Endothelial cell of umbilical vein (primary cell): ENCODE measurements around the gene RNF19B. TPM values are rescaled to one million over a fixed set of nuclear protein-coding genes. Genes with fewer than 3 reads are reported as not detected.

ENCODE experiments used
- BruUV-seq: library from RNA; stranded (reverse); fragments of 400-500 nt; replicated peaks from 2 replicates; lab custom pipeline; 2021; lab: Mats Ljungman, UMichigan
- CTCF ChIA-PET: fragments of 300-600, 350-600 bp; sonication (Branson Sonifier 250); formaldehyde crosslinking; loops from one replicate; lab custom pipeline; 2021; ENCODE audit warnings: antibody characterized with exemption, inconsistent platforms; lab: Charles Lee
- POLR2A ChIA-PET: fragments of 300-600, 350-600 bp; sonication (Branson Sonifier 250); formaldehyde crosslinking; loops from one replicate; lab custom pipeline; 2021; ENCODE audit warnings: antibody characterized with exemption, inconsistent platforms; lab: Charles Lee
- DNase-seq: peaks from one replicate; pipeline ENCODE4 v3.0.0-alpha.2; 2011; ENCODE audit warnings: low read depth, low spot score
- FAIRE-seq: peaks from 2 replicates; lab custom pipeline; 2011; peaks lifted over from hg19 to GRCh38; lab: Jason Lieb, UNC
- H2AFZ ChIP-seq: 2 replicates; pipeline ENCODE4 v1.6.0; 2012; ENCODE audit warnings: low read depth, low read length, control low read depth, inconsistent platforms
- H3K27ac ChIP-seq: 2 replicates; pipeline ENCODE4 v1.5.1; 2011; ENCODE audit warnings: low read depth, mild to moderate bottlenecking, control low read depth, low read length, moderate library complexity; ENCODE audit not compliant: insufficient read depth
- H3K27me3 ChIP-seq, 2 experiments: 2 replicates each; pipeline versions ENCODE4 v1.6.0 to v1.6.1; 2011; ENCODE audit warnings: low read length in 2 of 2, mixed read lengths in 1 of 2; ENCODE audit not compliant: control insufficient read depth in 2 of 2, insufficient read depth in 2 of 2
- H3K36me3 ChIP-seq, 2 experiments: 2 replicates in 1 of 2; 3 replicates in 1 of 2; pipeline ENCODE4 v1.5.1; 2011; ENCODE audit warnings: low read length in 2 of 2, mild to moderate bottlenecking in 1 of 2, moderate library complexity in 1 of 2; ENCODE audit not compliant: control insufficient read depth in 2 of 2, insufficient read depth in 2 of 2; ENCODE audit errors: extremely low read depth in 1 of 2
- H3K4me1 ChIP-seq: 3 replicates; pipeline ENCODE4 v1.5.1; 2011; ENCODE audit warnings: mild to moderate bottlenecking, low read length; ENCODE audit not compliant: control insufficient read depth, insufficient read depth; ENCODE audit errors: extremely low read depth
- H3K4me2 ChIP-seq: 2 replicates; pipeline ENCODE4 v1.6.1; 2011; ENCODE audit warnings: low read length, control low read depth, mixed read lengths; ENCODE audit not compliant: insufficient read depth
- H3K4me3 ChIP-seq, 3 experiments: fragments of 200-600 bp in 1 of 3; sonication (generic), shearing (Covaris generic) in 1 of 3; replicated peaks in 1 of 3; 2 replicates each; pipeline ENCODE4 v1.5.1; 2011 to 2016; ENCODE audit warnings: control low read depth in 3 of 3, low read length in 3 of 3, mild to moderate bottlenecking in 2 of 3, inconsistent platforms in 1 of 3, low read depth in 1 of 3, moderate library complexity in 1 of 3; ENCODE audit not compliant: insufficient read depth in 1 of 3
- H3K79me2 ChIP-seq: 2 replicates; pipeline ENCODE4 v1.6.0; 2012; ENCODE audit warnings: low read length, inconsistent platforms; ENCODE audit not compliant: control insufficient read depth, insufficient read depth
- H3K9ac ChIP-seq: replicated peaks from 2 replicates; pipeline ENCODE3; 2011; ENCODE audit warnings: low read length, control low read depth; ENCODE audit not compliant: insufficient read depth; ENCODE audit errors: extremely low read depth
- H3K9me1 ChIP-seq: replicated peaks from 3 replicates; pipeline ENCODE4 v1.6.0; 2011; ENCODE audit warnings: mild to moderate bottlenecking, low read length; ENCODE audit not compliant: control insufficient read depth, insufficient read depth; ENCODE audit errors: extremely low read depth
- H3K9me3 ChIP-seq: replicated peaks from 2 replicates; pipeline ENCODE4 v1.5.1; 2012; ENCODE audit warnings: low read length, inconsistent platforms; ENCODE audit not compliant: control insufficient read depth, insufficient read depth
- H4K20me1 ChIP-seq: replicated peaks from 2 replicates; pipeline ENCODE3; 2011; ENCODE audit warnings: mild to moderate bottlenecking, low read length; ENCODE audit not compliant: control insufficient read depth, insufficient read depth; ENCODE audit errors: extremely low read depth
- EZH2 ChIP-seq: IDR thresholded peaks from 2 replicates; pipeline ENCODE4 v1.6.1; 2012; ENCODE audit warnings: borderline replicate concordance, low read depth, mild to moderate bottlenecking, moderate library complexity, low read length, inconsistent platforms; ENCODE audit not compliant: severe bottlenecking
- FOS ChIP-seq: IDR thresholded peaks from 2 replicates; pipeline ENCODE4 v1.6.1; 2011; ENCODE audit warnings: mild to moderate bottlenecking, low read length, moderate library complexity, borderline replicate concordance; ENCODE audit not compliant: insufficient read depth
- GATA2 ChIP-seq: IDR thresholded peaks from 2 replicates; pipeline ENCODE4 v1.7.0; 2011; ENCODE audit warnings: low read depth, mild to moderate bottlenecking, moderate library complexity, mixed read lengths, low read length; ENCODE audit not compliant: insufficient read length, insufficient read depth
- JUN ChIP-seq: IDR thresholded peaks from 2 replicates; pipeline ENCODE4 v1.6.1; 2011; ENCODE audit warnings: borderline replicate concordance, low read depth; ENCODE audit not compliant: insufficient read length, insufficient read depth
- MYC ChIP-seq: IDR thresholded peaks from one replicate; pipeline ENCODE4 v1.6.1; 2011; ENCODE audit warnings: mild to moderate bottlenecking, low read depth, low read length
- POLR2A ChIP-seq: IDR thresholded peaks from 2 replicates; pipeline ENCODE4 v1.6.1; 2012; ENCODE audit warnings: low read depth, mild to moderate bottlenecking, control low read depth, low read length
- POLR2AphosphoS5 ChIP-seq: IDR thresholded peaks from 2 replicates; pipeline ENCODE4 v1.6.1; 2012; ENCODE audit warnings: low read depth, mild to moderate bottlenecking, control low read depth, low read length, moderate library complexity; ENCODE audit not compliant: insufficient read depth
- dilution Hi-C: fragments of 300-500 bp; cut with MboI; formaldehyde crosslinking; loops from one replicate; pipeline ENCODE4 v1.15.0; 2019; ENCODE audit warnings: low sequenced_read_pairs; ENCODE audit not compliant: extremely low pct_ligation_motif_present
- intact Hi-C: fragments of 100-400 bp; cut with micrococcal nuclease; formaldehyde crosslinking; loops from one replicate; pipeline ENCODE4 v1.10.0; 2022
- polyA plus RNA-seq, 4 experiments: library from polyadenylated mRNA; depleted of rRNA in 3 of 4; stranded (reverse) in 3 of 4; unstranded in 1 of 4; fragments of >200 nt; gene quantifications; 2 replicates each; pipeline versions ENCODE4 v1.2.1 to v1.2.3, GENCODE V29; 2011 to 2012; ENCODE audit warnings: missing spikeins in 1 of 4
- total RNA-seq: library from RNA; stranded (reverse); gene quantifications from 2 replicates; pipeline ENCODE4 v1.2.3, GENCODE V29; 2021
- TF ChIP-seq, protein P1 (sequence below), 2 donors: IDR thresholded peaks; 1 replicate in 1 of 2; 2 replicates in 1 of 2; pipeline ENCODE4 v1.5.1; 2011; ENCODE audit warnings: low read length in 2 of 2, mild to moderate bottlenecking in 2 of 2, moderate library complexity in 2 of 2, control low read depth in 1 of 2, inconsistent platforms in 1 of 2, low read depth in 1 of 2; ENCODE audit not compliant: insufficient read depth in 1 of 2; ENCODE audit errors: extremely low read depth in 1 of 2
- TF ChIP-seq, protein P2 (sequence below): IDR thresholded peaks from 2 replicates; pipeline ENCODE4 v1.6.1; 2011; ENCODE audit not compliant: insufficient read depth, insufficient read length

Gene RNF19B
- total and polyA plus RNA-seq, 2 donors (not counting 3 experiments of a cell fraction or from before 2014, with no cell fraction given), result 19.2 to 25.6 TPM

DNA sequence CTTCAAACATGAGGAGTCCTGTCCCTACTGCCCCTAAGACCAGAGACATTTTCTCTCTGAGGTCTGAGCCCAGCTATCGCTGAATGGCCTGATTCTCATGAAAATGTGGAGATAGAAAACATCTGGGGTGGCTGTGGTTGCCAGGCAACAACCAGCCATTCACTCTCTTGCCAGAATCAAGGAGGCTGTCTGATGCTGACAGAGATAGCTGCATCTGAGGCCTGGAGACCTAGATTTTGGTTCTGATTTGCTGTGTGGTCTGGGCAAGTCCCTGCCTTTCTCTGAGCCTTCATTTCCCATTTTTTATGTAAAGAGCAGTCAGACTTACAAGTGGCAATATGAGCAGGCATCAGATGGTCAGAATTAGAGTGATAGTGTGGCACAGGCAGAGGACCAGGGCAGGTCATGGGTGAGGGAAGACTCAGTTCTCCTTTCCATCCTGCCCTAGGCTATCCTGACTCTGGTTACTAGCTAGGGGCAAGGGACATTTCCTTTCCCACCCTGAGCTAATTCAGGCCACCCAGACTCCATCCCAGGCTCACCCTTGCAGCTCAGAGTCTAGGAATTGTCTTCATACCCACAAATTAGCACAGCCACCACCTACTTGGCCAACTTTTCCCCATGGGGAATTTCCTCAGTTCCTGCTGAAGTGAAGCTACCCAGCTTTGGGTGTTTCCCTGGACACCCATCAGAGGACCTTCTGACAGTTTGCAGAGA lies 20.0 kb upstream of the RNF19B start:
- ChIA-PET POLR2A (interaction anchor here (1.6 kb wide), 1 partner anchor 20 kb away, joined by 4 read pairs; the partner anchor contains the start of gene RNF19B), CTCF (interaction anchor here (0.9 to 4.2 kb wide), 4 partner anchors 21 to 51 kb away, joined by 3 to 22 read pairs (median 4); no protein-coding TSS in a partner anchor)
- Histone ChIP-seq H3K27me3 (no peaks in the 10 kb centered on the region), H3K4me2 (no peak overlapping the region), H3K9me3 (no peaks in the 10 kb centered on the region), H3K36me3 (no peaks in the 10 kb centered on the region), H3K9ac (no peak overlapping the region), H3K9me1 (no peaks in the 10 kb centered on the region), H3K79me2 (no peaks in the 10 kb centered on the region), H3K4me3 (no peak overlapping the region), H4K20me1 (no peaks in the 10 kb centered on the region), H2AFZ (no peak overlapping the region), H3K27ac (no peak overlapping the region), H3K4me1 (peaks cover 38% of the 10 kb centered on the region)
- intact Hi-C loops (no loop called here), dilution Hi-C loops (no loop called here)
- peak; percentile 24 for FAIRE-seq
- no peak for DNase-seq
- BruUV-seq, result no TSS peak
- TF ChIP-seq JUN, result no peak
- no peak for TF ChIP-seq POLR2AphosphoS5
- TF ChIP-seq FOS, result no peak
- TF ChIP-seq MYC, result no peak
- TF ChIP-seq, protein P1, sequence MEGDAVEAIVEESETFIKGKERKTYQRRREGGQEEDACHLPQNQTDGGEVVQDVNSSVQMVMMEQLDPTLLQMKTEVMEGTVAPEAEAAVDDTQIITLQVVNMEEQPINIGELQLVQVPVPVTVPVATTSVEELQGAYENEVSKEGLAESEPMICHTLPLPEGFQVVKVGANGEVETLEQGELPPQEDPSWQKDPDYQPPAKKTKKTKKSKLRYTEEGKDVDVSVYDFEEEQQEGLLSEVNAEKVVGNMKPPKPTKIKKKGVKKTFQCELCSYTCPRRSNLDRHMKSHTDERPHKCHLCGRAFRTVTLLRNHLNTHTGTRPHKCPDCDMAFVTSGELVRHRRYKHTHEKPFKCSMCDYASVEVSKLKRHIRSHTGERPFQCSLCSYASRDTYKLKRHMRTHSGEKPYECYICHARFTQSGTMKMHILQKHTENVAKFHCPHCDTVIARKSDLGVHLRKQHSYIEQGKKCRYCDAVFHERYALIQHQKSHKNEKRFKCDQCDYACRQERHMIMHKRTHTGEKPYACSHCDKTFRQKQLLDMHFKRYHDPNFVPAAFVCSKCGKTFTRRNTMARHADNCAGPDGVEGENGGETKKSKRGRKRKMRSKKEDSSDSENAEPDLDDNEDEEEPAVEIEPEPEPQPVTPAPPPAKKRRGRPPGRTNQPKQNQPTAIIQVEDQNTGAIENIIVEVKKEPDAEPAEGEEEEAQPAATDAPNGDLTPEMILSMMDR (IDR thresholded peaks at IDR 0.05; ENCODE audit: extremely low read depth in 1 of 2, insufficient read depth in 1 of 2, low read depth in 1 of 2, low read length in 2 of 2), result no peak
- no peak for TF ChIP-seq GATA2
- TF ChIP-seq POLR2A, result no peak
- TF ChIP-seq EZH2, result no peak
- TF ChIP-seq, protein P2, sequence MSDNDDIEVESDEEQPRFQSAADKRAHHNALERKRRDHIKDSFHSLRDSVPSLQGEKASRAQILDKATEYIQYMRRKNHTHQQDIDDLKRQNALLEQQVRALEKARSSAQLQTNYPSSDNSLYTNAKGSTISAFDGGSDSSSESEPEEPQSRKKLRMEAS, result no peak
